ENCODE measurements around the gene CHSY1. TPM values are rescaled to one million over a fixed set of nuclear protein-coding genes. Genes with fewer than 3 reads are reported as not detected.

Gene CHSY1
- total RNA-seq, result 52.1 and 104 TPM in 2 replicates

GRCh38 chr15:101251830-101252820, at the start of gene CHSY1:
Gene CHSY1, minus strand, starts transcription at chr15:101252048. Its CDS starts 592 bp downstream, at chr15:101251456.

GRCh38 chr15:101294731-101295606, 43.1 kb upstream of the CHSY1 start, which contains the start of gene SNRPA1:
Gene SNRPA1, minus strand, starts transcription at chr15:101295248. Its CDS starts 70 bp downstream, at chr15:101295178.

GRCh38 chr15:101277038-101277822, 25.4 kb upstream of the CHSY1 start, which contains the start of gene SELENOS:
Gene SELENOS, minus strand, starts transcription at chr15:101277485. Its CDS starts 68 bp downstream, at chr15:101277417.

Other genes with a start within 250 kb of the CHSY1 start
- 91.9 and 167 TPM in 2 replicates for gene SELENOS, start 25.4 kb upstream of the CHSY1 start, total RNA-seq
- 10.3 and 30.8 TPM in 2 replicates for gene SNRPA1, start 43.2 kb upstream of the CHSY1 start, total RNA-seq
- gene PCSK6, start 237.7 kb upstream of the CHSY1 start, total RNA-seq, result 1.1 and 41.6 TPM in 2 replicates

All from placental pericyte (primary cell).